Activated T-helper 1 cell treated with anti-CD3 and anti-CD28 coated beads, Interleukin-12 subunit alpha, Interleukin-12 subunit beta, Interleukin-2, Interleukin-4 antibody, amounts not matched to agents 30 ng/mL and 10 ng/mL and 1 ng/mL, durations not matched to agents 14 hours and 24 hours and 36 hours (primary cell): Measurements from ENCODE around the gene MEX3B. TPM values are rescaled to one million over a fixed set of nuclear protein-coding genes. Genes with fewer than 3 reads are reported as not detected.

Source experiments
- DNase-seq: peaks from one replicate; pipeline ENCODE4 v3.0.0; 2021; ENCODE audit warnings: low spot score
- H3K27ac Mint-ChIP-seq: one replicate; pipeline ENCODE4 v1.8.0; 2021; ENCODE audit warnings: mild to moderate bottlenecking, mixed read lengths
- H3K27me3 Mint-ChIP-seq: one replicate; pipeline ENCODE4 v1.8.0; 2022; ENCODE audit warnings: mild to moderate bottlenecking, moderate library complexity, mixed read lengths; ENCODE audit not compliant: insufficient read depth
- H3K36me3 Mint-ChIP-seq: one replicate; pipeline ENCODE4 v1.8.0; 2021; ENCODE audit warnings: low read depth, mixed read lengths
- H3K4me1 Mint-ChIP-seq: one replicate; pipeline ENCODE4 v1.8.0; 2021; ENCODE audit warnings: low read depth, mixed read lengths
- H3K4me3 Mint-ChIP-seq: one replicate; pipeline ENCODE4 v1.8.0; 2021; ENCODE audit warnings: mild to moderate bottlenecking, moderate library complexity, mixed read lengths
- H3K9me3 Mint-ChIP-seq: one replicate; pipeline ENCODE4 v1.8.0; 2021; ENCODE audit warnings: mixed read lengths
- intact Hi-C: fragments of 100-400 bp; cut with micrococcal nuclease; formaldehyde crosslinking; loops from one replicate; pipeline ENCODE4 v1.15.1; 2024
- total RNA-seq: library from RNA; stranded (reverse); gene quantifications from 2 replicates; pipeline ENCODE4 v1.2.3, GENCODE V29; 2022

Gene MEX3B
- total RNA-seq, 1 donor from 2014 or later, result 0.73 TPM

- no peak overlapping the region for H3K4me3 Mint-ChIP-seq
These were observed 16.9 kb upstream of the MEX3B start for GRCh38 chr15:82062479-82063454.

GRCh38 chr15:82060817-82061216 lies 15.0 kb upstream of the MEX3B start:
- H3K27me3 Mint-ChIP-seq, result peaks cover 25% of the 10 kb centered on the region
- H3K36me3 Mint-ChIP-seq, result no peaks in the 10 kb centered on the region
- no peak for DNase-seq
- intact Hi-C loops, result no loop called here
- no peaks in the 10 kb centered on the region for H3K4me1 Mint-ChIP-seq
- no peaks in the 10 kb centered on the region for H3K9me3 Mint-ChIP-seq
- no peak overlapping the region for H3K27ac Mint-ChIP-seq
- no peak overlapping the region for H3K4me3 Mint-ChIP-seq

More at GRCh38 chr15:82062479-82063454, 16.9 kb upstream of the MEX3B start:
- H3K36me3 Mint-ChIP-seq, result no peaks in the 10 kb centered on the region
- peaks cover 22% of the 10 kb centered on the region for H3K27me3 Mint-ChIP-seq
- H3K9me3 Mint-ChIP-seq, result no peaks in the 10 kb centered on the region
- H3K27ac Mint-ChIP-seq, result no peak overlapping the region
- intact Hi-C loops, result no loop called here
- no peak for DNase-seq
- H3K4me1 Mint-ChIP-seq, result no peaks in the 10 kb centered on the region

DNA sequence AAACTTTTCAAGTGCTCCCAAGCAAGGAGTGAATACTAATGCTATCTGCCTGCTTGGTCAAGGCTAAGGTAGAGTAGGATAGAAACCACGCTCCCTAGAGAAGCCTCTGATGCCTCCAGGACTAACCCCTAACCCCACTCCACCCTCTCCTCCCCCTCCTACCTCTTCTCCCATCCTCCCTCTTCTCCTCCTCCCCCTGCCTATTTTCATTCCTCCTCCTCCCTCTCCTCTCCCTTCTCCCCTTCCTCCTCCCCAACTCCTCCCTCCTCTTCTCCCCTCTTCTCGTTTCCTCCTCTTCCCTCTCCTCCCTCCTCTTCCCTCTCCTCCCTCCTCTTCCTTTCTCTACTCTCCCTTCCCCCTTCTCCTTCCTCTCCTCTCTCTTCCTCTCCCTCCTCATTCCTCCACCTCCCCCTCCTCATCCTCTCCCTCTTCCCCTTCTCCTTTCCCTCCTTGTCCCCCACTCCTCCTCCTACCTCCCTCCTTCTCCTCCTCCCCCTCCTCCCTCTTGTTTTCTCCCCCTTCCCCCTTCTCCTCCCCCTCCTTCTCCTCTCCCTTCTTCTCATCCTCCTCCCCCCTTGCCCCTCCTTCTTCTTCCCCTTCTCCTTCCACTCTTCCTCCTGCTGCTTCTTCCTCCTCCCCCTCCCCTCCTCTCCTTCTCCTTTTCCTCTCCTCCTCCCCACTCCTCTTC lies 12.8 kb upstream of the MEX3B start:
- intact Hi-C loops, result no loop called here
- no peak for DNase-seq
- Mint-ChIP-seq H3K27ac (no peak overlapping the region), H3K9me3 (no peaks in the 10 kb centered on the region), H3K4me1 (no peaks in the 10 kb centered on the region), H3K27me3 (peaks cover 27% of the 10 kb centered on the region), H3K4me3 (no peak overlapping the region), H3K36me3 (no peaks in the 10 kb centered on the region)

- no peaks in the 10 kb centered on the region for H3K4me1 Mint-ChIP-seq
- no peak overlapping the region for H3K27ac Mint-ChIP-seq
- no peak overlapping the region for H3K4me3 Mint-ChIP-seq
- no peak for DNase-seq
- H3K9me3 Mint-ChIP-seq, result no peaks in the 10 kb centered on the region
- intact Hi-C loops, result no loop called here
- H3K27me3 Mint-ChIP-seq, result peaks cover 27% of the 10 kb centered on the region
- H3K36me3 Mint-ChIP-seq, result no peaks in the 10 kb centered on the region
These were observed 12.2 kb upstream of the MEX3B start for GRCh38 chr15:82058026-82058425.

DNA sequence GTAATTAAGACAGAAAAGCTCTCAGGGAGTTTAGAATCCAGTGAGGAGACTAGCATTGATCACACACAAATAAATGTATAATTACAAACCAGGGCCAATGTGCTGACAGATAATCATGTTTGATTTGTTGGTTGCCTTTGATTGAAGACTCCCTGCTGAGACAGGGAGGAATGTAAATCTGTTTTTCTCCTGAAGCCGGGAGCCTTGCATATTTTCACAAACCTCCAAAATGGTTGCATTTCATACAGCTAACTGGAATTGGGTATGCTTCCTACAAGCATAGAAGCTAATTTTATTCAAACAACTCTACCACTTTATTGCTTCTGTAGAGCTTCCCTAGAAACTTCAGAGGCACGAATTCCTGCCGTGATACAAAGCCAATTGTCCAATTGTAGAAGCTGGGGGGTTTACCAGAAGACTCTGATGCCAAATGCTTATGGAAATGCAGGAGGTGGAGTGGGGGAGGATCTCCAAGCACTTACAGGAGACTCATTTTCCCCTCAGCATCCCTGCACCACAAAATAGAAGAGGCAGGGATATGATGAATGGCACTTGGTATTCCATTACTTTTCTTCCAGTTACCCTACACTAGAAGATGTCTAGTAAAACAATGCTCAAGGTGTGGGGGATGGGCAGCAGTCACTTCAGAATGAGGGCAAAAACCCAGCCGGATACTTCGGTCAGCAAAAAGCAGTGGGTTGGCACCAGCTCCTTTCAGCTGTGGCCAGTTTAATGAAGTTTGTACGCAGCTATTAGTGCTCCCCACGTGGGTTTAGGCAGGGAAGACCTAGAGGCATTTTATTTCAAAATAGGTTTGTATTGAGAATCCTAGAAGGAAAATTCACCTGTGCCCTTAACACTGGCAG lies 11.4 kb upstream of the MEX3B start:
- DNase-seq, result no peak
- Mint-ChIP-seq H3K27me3 (peaks cover 27% of the 10 kb centered on the region), H3K27ac (no peak overlapping the region), H3K4me3 (no peak overlapping the region), H3K36me3 (no peaks in the 10 kb centered on the region), H3K9me3 (no peaks in the 10 kb centered on the region), H3K4me1 (no peaks in the 10 kb centered on the region)
- intact Hi-C loops, result no loop called here

DNA sequence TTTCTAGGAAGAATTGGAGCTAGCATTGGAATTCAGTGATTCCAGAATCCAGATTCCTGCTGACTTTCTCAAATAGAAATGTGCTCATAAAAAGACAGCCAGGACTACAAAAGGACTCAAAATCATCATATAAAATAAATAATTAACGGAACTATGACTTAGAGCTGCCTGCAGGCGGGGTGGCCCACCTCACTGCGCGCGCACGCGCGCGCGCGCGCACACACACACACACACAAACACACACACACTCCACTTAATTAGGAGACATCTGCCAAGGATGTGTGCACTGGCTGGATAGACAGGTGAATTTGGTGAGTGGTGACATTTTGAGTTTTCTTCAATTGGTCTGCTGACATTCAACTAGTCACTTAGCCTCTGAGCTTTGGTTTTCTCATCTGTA lies 6.9 kb upstream of the MEX3B start:
- Mint-ChIP-seq H3K36me3 (no peaks in the 10 kb centered on the region), H3K4me3 (no peak overlapping the region), H3K27me3 (peaks cover 33% of the 10 kb centered on the region), H3K27ac (no peak overlapping the region), H3K9me3 (no peaks in the 10 kb centered on the region), H3K4me1 (peaks cover 5% of the 10 kb centered on the region)
- intact Hi-C loops, result no loop called here
- DNase-seq, result no peak

DNA sequence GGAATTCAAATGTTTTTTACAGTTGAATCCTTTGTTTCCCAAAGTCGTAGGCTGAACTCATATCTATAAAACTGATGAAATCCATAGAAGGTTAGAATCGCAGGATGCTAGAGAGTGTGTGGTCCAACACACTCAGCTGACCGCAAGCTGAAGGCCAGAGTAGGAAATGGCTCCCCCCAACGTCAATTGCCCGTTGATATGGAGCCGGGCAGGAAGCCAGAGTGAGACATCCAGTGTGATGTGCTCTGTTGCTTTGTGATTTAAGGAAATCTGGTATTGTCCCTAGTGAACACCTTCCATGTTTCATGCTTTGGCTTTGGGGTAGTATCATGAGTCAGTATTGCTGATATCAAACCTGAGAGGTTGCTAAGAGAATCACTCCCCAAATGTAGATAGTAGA lies 5.8 kb upstream of the MEX3B start:
- H3K36me3 Mint-ChIP-seq, result no peaks in the 10 kb centered on the region
- DNase-seq, result no peak
- peaks cover 7% of the 10 kb centered on the region for H3K4me1 Mint-ChIP-seq
- intact Hi-C loops, result no loop called here
- H3K27me3 Mint-ChIP-seq, result peaks cover 33% of the 10 kb centered on the region
- H3K27ac Mint-ChIP-seq, result no peak overlapping the region
- no peaks in the 10 kb centered on the region for H3K9me3 Mint-ChIP-seq
- no peak overlapping the region for H3K4me3 Mint-ChIP-seq

- no peaks in the 10 kb centered on the region for H3K9me3 Mint-ChIP-seq
- DNase-seq, result no peak
- H3K36me3 Mint-ChIP-seq, result no peaks in the 10 kb centered on the region
- peaks cover 41% of the 10 kb centered on the region for H3K27me3 Mint-ChIP-seq
- intact Hi-C loops, result loop anchor here (5.0 kb wide), 1 partner anchor 757 kb away; no protein-coding TSS in a partner anchor
- H3K27ac Mint-ChIP-seq, result no peak overlapping the region
- peaks cover 12% of the 10 kb centered on the region for H3K4me1 Mint-ChIP-seq
- no peak overlapping the region for H3K4me3 Mint-ChIP-seq
These were observed 3.0 kb upstream of the MEX3B start for GRCh38 chr15:82048811-82049210.

DNA sequence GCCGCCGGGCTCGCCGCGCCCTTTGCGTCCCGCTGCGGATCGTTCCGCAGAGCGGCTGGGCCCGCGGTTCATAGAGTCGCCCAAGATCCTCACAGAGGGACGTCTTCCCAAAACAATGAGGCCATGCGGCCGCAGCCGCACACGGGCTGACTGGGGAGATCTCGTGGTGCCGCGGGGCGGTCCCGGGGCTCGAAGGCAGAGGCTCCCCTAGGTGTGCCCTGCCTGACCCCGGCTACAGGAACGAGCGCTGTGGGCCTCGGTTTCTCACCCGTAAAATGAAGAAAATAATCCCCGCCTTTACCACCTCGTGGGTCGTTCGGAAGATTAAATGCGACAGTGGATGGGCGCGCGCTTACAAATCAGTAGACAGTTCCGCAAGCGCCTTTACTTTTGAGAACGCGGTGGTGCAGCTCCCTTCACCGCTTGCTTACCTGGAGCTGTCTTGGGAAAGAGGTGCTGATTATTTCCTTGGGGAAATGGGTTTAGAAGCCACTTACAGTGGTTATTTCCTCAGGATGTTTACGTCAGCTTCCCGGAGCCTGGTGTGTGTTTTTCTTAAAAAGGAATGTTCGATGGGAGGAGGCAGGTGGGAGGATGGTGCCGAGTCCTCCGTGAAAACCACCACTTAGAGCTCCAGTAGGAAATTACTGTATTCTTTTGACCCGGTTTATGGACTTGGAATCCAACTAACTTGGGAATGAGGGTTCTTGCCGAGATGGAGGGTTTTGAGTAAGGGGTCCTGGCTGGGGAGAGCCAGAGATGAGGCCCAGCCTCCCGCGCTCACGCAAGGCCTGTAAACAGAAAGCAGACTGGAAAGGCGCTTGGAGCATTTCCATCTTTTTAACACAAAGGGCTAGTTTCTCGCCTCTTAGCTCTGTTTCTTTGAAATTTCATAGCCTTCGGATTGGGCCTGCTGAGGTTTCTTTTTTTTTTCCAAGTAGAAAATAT lies 1.9 kb upstream of the MEX3B start:
- no peaks in the 10 kb centered on the region for H3K9me3 Mint-ChIP-seq
- H3K27me3 Mint-ChIP-seq, result peaks cover 45% of the 10 kb centered on the region
- no peak overlapping the region for H3K27ac Mint-ChIP-seq

DNA sequence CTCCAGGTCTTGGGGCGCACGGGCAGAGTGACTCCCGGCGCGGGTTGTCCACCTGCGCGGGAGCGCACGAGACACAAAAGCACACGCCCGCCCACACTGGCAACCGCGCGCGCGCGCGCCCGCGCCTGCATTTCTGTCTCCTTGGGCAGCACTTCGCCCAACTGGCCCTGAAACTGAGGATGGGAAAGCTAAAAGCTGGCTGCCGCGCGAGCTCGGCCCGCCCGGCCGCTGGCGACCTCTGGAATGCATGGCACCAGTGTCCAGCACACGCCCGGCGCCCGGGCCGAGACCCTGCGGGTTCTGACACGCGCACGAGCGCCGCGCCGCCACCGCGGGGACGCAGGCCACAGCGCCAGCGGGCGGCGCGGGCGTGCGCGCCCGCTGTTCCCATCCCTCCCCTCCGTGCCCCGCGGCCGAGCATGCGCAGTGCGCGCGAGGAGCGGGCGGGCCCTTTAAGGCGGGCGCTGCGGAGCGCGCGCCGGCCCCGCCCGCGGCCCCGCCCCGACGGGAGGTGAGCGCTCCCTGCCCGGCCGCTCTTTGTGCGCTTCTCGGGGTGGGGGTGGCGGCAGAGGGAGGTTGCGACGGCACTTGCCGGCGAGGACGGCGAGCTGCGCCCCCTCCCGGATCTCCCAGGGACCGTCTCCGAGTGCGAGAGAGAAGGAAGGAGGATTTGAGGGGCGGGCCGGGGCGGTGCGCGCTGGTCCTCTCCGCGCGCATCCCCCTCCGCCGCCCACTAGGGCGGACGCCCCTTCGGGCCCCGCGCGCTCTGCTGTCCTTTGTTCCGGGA lies 1.0 kb upstream of the MEX3B start:
- no peaks in the 10 kb centered on the region for H3K9me3 Mint-ChIP-seq
- no peaks in the 10 kb centered on the region for H3K36me3 Mint-ChIP-seq
- H3K27me3 Mint-ChIP-seq, result peaks cover 45% of the 10 kb centered on the region
- intact Hi-C loops, result loop anchor here (1.0 to 5.0 kb wide), 6 partner anchors 216 to 1047 kb away; partner anchors contain the start of genes EFL1, RPS17, SAXO2 and TLNRD1
- H3K27ac Mint-ChIP-seq, result peak overlapping the region; percentile 79
- peaks cover 12% of the 10 kb centered on the region for H3K4me1 Mint-ChIP-seq
- peak overlapping the region; percentile 89 for H3K4me3 Mint-ChIP-seq
- peak; percentile 85 for DNase-seq

More for the DNA sequence above, 1.9 kb upstream of the MEX3B start:
- intact Hi-C loops, result loop anchor here (1.0 to 5.0 kb wide), 4 partner anchors 215 to 761 kb away; partner anchors contain the start of genes EFL1, SAXO2 and WHAMM
- peaks cover 12% of the 10 kb centered on the region for H3K4me1 Mint-ChIP-seq
- DNase-seq, result no peak
- H3K36me3 Mint-ChIP-seq, result no peaks in the 10 kb centered on the region
- H3K4me3 Mint-ChIP-seq, result peak overlapping the region; percentile 69
